ENCODE data around the gene SRGAP1.

- TF ChIP-seq, protein P1, sequence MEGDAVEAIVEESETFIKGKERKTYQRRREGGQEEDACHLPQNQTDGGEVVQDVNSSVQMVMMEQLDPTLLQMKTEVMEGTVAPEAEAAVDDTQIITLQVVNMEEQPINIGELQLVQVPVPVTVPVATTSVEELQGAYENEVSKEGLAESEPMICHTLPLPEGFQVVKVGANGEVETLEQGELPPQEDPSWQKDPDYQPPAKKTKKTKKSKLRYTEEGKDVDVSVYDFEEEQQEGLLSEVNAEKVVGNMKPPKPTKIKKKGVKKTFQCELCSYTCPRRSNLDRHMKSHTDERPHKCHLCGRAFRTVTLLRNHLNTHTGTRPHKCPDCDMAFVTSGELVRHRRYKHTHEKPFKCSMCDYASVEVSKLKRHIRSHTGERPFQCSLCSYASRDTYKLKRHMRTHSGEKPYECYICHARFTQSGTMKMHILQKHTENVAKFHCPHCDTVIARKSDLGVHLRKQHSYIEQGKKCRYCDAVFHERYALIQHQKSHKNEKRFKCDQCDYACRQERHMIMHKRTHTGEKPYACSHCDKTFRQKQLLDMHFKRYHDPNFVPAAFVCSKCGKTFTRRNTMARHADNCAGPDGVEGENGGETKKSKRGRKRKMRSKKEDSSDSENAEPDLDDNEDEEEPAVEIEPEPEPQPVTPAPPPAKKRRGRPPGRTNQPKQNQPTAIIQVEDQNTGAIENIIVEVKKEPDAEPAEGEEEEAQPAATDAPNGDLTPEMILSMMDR (IDR thresholded peaks at IDR 0.05; ENCODE audit: low read length), result no peak
- no peak for TF ChIP-seq EZH2 (IDR thresholded peaks at IDR 0.05; ENCODE audit: borderline replicate concordance, low read length)
These were observed 98.2 kb downstream of the SRGAP1 start for GRCh38 chr12:63942464-63943241.

Data from OCI-LY1 (cell line).